HepG2 (cell line): ENCODE measurements around the gene FRMD1. TPM values are rescaled to one million over a fixed set of nuclear protein-coding genes. Genes with fewer than 3 reads are reported as not detected.

ENCODE experiments used
- ATAC-seq: fragments of 200-7000 bp; cut with Tn5 transposase; 3 replicates; pipeline ENCODE4 v1.9.1; 2020; ENCODE audit warnings: mild to moderate bottlenecking, moderate library complexity
- BruUV-seq: library from RNA; stranded (reverse); fragments of 400-500 nt; replicated peaks from 2 replicates; lab custom pipeline; 2021; lab: Mats Ljungman, UMichigan
- CTCF ChIA-PET: fragments of 300-600 bp; formaldehyde crosslinking; extraction: SDS; loops from one replicate; lab custom pipeline; 2021; ENCODE audit warnings: low total read pairs, inconsistent platforms, low intra/inter-chr PET ratio; lab: Yijun Ruan, JAX
- POLR2A ChIA-PET: fragments of 350-600 bp; sonication (Branson Sonifier 250); formaldehyde crosslinking; loops from one replicate; lab custom pipeline; 2020; ENCODE audit warnings: antibody characterized with exemption, inconsistent platforms; lab: Yijun Ruan, JAX
- DNase-seq: peaks from one replicate; pipeline ENCODE4 v3.0.0-alpha.2; 2015; ENCODE audit warnings: low spot score
- FAIRE-seq: peaks from 3 replicates; lab custom pipeline; 2011; peaks lifted over from hg19 to GRCh38; lab: Jason Lieb, UNC
- H2AFZ ChIP-seq: one replicate; pipeline ENCODE4 v1.6.1; 2011; ENCODE audit warnings: low read length, inconsistent platforms
- H3K27ac ChIP-seq: fragments of 300-600 bp; 3 replicates; pipeline ENCODE4 v1.8.0; 2011; ENCODE audit warnings: mixed run types, mild to moderate bottlenecking, mixed read lengths, low read length, inconsistent platforms; ENCODE audit not compliant: insufficient read depth; ENCODE audit errors: extremely low read length
- H3K27me3 ChIP-seq, 2 experiments: fragments of 200-600 bp in 1 of 2; 2 replicates in 1 of 2; 3 replicates in 1 of 2; pipeline versions ENCODE4 v1.6.0 to v1.8.0; 2011; ENCODE audit warnings: low read length in 2 of 2, mild to moderate bottlenecking in 2 of 2, moderate library complexity in 2 of 2, inconsistent platforms in 1 of 2; ENCODE audit not compliant: insufficient read depth in 2 of 2, control insufficient read depth in 1 of 2
- H3K36me3 ChIP-seq, 2 experiments: fragments of 200-600 bp in 1 of 2; replicated peaks in 1 of 2; 2 replicates in 1 of 2; 3 replicates in 1 of 2; pipeline versions ENCODE4 v1.5.1 to v1.8.0; 2011; ENCODE audit warnings: low read length in 2 of 2, inconsistent platforms in 1 of 2; ENCODE audit not compliant: insufficient read depth in 2 of 2, control insufficient read depth in 1 of 2
- H3K4me1 ChIP-seq: 2 replicates; pipeline ENCODE4 v1.5.1; 2012; ENCODE audit warnings: low read length, inconsistent platforms; ENCODE audit not compliant: insufficient read depth
- H3K4me2 ChIP-seq: 2 replicates; pipeline ENCODE4 v1.6.0; 2011; ENCODE audit warnings: low read depth, low read length, inconsistent platforms
- H3K4me3 ChIP-seq, 3 experiments: fragments of 200-600 bp in 1 of 3; sonication (generic), shearing (Covaris generic) in 1 of 3; replicated peaks in 1 of 3; 2 replicates each; pipeline ENCODE4 v1.5.1; 2011 to 2016; ENCODE audit warnings: low read length in 3 of 3, inconsistent platforms in 2 of 3, low read depth in 2 of 3, mild to moderate bottlenecking in 2 of 3, control low read depth in 1 of 3, mixed read lengths in 1 of 3; ENCODE audit not compliant: insufficient read depth in 1 of 3
- H3K79me2 ChIP-seq: one replicate; pipeline ENCODE4 v1.6.1; 2011; ENCODE audit warnings: low read length, inconsistent platforms; ENCODE audit not compliant: insufficient read depth
- H3K9ac ChIP-seq: 2 replicates; pipeline ENCODE4 v1.6.0; 2011; ENCODE audit warnings: mild to moderate bottlenecking, low read depth, low read length, inconsistent platforms; ENCODE audit not compliant: insufficient read depth
- H3K9me3 ChIP-seq: 2 replicates; pipeline ENCODE4 v1.5.1; 2012; ENCODE audit warnings: mild to moderate bottlenecking, low read length
- H4K20me1 ChIP-seq: 2 replicates; pipeline ENCODE4 v1.6.0; 2011; ENCODE audit warnings: inconsistent platforms, mild to moderate bottlenecking, low read length, moderate library complexity; ENCODE audit not compliant: insufficient read depth
- HNRNPL ChIP-seq: fragments of 200-400 bp; formaldehyde crosslinking; IDR thresholded peaks from 2 replicates; pipeline ENCODE4 v1.6.1; 2017; ENCODE audit warnings: mild to moderate bottlenecking, low read depth, low read length
- KMT2B ChIP-seq: IDR thresholded peaks from 2 replicates; pipeline ENCODE4 v1.6.1; 2016; ENCODE audit warnings: missing genetic modification reagents, missing compliant biosample characterization
- REXO4 ChIP-seq: sonication (generic); formaldehyde crosslinking; IDR thresholded peaks from 2 replicates; pipeline ENCODE4 v1.8.0; 2022; ENCODE audit warnings: missing genetic modification reagents, mild to moderate bottlenecking, borderline replicate concordance
- TARDBP ChIP-seq: sonication (generic); formaldehyde crosslinking; IDR thresholded peaks from 2 replicates; pipeline ENCODE4 v1.8.0; 2022; ENCODE audit warnings: mild to moderate bottlenecking, missing genetic modification reagents
- TBP ChIP-seq: sonication (generic); formaldehyde crosslinking; IDR thresholded peaks from 2 replicates; pipeline ENCODE4 v1.5.0; 2020; ENCODE audit warnings: missing genetic modification reagents
- ZBTB38 ChIP-seq: sonication (generic); formaldehyde crosslinking; IDR thresholded peaks from 2 replicates; pipeline ENCODE4 v1.5.1; 2020; ENCODE audit warnings: mild to moderate bottlenecking, missing genetic modification reagents
- ZBTB46 ChIP-seq: sonication (generic); formaldehyde crosslinking; IDR thresholded peaks from 2 replicates; pipeline ENCODE4 v1.4.0; 2020; ENCODE audit warnings: mild to moderate bottlenecking, missing genetic modification reagents, borderline replicate concordance
- ZNF660 ChIP-seq: sonication (generic); formaldehyde crosslinking; IDR thresholded peaks from 2 replicates; pipeline ENCODE4 v1.5.1; 2020; ENCODE audit warnings: mild to moderate bottlenecking, low read depth, missing genetic modification reagents, borderline replicate concordance
- ZNF703 ChIP-seq: sonication (generic); formaldehyde crosslinking; IDR thresholded peaks from 2 replicates; pipeline ENCODE4 v1.5.1; 2020; ENCODE audit warnings: missing genetic modification reagents, mild to moderate bottlenecking, moderate library complexity, borderline replicate concordance
- WGBS: methylation state at CpG from one replicate; pipeline ENCODE4 v1.1.6; 2017; ENCODE audit warnings: low lambda C conversion rate; 5-methylcytosine and 5-hydroxymethylcytosine counted together
- in situ Hi-C: cut with HindIII; loops from 2 replicates; pipeline ENCODE4 v1.10.0; 2017; ENCODE audit warnings: low pct_unique_long_range_greater_than_20kb; ENCODE audit not compliant: extremely low pct_ligation_motif_present
- intact Hi-C: fragments of 100-400 bp; cut with micrococcal nuclease; formaldehyde crosslinking; loops from one replicate; pipeline ENCODE4 v1.10.0; 2022; ENCODE audit not compliant: unreplicated experiment
- polyA plus RNA-seq, 8 experiments: library from polyadenylated mRNA; depleted of rRNA in 3 of 8; stranded (reverse) in 7 of 8; unstranded in 1 of 8; fragments of >200 nt; fragmentation: Illumina TruSeq in 4 of 8; extraction: Trizol in 4 of 8; gene quantifications; 2 replicates each; pipeline versions ENCODE4 v1.2.1 to v1.2.3, GENCODE V29; 2011 to 2016; ENCODE audit warnings: low read depth in 4 of 8, missing spikeins in 1 of 8, mixed read lengths in 1 of 8; ENCODE audit not compliant: insufficient read depth in 1 of 8
- total RNA-seq, 5 experiments: library from RNA; depleted of rRNA; stranded (reverse); fragments of >200 nt; fragmentation: Illumina TruSeq; extraction: Trizol; gene quantifications; 2 replicates each; pipeline ENCODE4 v1.2.3, GENCODE V29; 2016; ENCODE audit warnings: low read depth in 1 of 5
- TF ChIP-seq, protein P1 (sequence below): sonication (generic); formaldehyde crosslinking; IDR thresholded peaks from 2 replicates; pipeline ENCODE4 v1.5.1; 2020; ENCODE audit warnings: mild to moderate bottlenecking, missing genetic modification reagents, borderline replicate concordance
- TF ChIP-seq, protein P2 (sequence below): sonication (generic); formaldehyde crosslinking; IDR thresholded peaks from 2 replicates; pipeline ENCODE4 v1.8.0; 2023; ENCODE audit warnings: mild to moderate bottlenecking, missing genetic modification reagents

Gene FRMD1
- total and polyA plus RNA-seq, 2 of the 13 experiments (the other 11 are each of a cell fraction or from before 2014, with no cell fraction given) = 0.01 TPM; not detected in 1

DNA sequence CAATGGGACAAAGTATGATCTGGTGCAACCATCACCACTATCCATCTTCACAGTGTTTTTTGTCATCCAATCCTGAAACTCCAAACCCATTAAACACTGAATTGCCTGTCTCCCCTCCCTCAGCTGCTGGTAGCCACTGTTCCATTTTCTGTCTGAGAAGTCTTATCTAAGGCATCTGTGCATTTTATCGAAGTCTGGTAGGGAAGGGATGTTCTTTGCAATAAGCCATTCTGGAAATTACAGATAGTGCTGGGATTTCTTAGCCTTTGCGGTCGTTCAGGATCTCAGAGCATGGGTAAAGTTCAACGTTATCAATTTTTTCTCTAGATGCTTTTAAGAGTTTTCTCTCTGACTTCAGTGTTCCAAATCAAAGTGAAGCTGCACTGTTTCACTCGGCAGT, 57.4 kb downstream of the FRMD1 start (continued):
- TF ChIP-seq, protein P1, sequence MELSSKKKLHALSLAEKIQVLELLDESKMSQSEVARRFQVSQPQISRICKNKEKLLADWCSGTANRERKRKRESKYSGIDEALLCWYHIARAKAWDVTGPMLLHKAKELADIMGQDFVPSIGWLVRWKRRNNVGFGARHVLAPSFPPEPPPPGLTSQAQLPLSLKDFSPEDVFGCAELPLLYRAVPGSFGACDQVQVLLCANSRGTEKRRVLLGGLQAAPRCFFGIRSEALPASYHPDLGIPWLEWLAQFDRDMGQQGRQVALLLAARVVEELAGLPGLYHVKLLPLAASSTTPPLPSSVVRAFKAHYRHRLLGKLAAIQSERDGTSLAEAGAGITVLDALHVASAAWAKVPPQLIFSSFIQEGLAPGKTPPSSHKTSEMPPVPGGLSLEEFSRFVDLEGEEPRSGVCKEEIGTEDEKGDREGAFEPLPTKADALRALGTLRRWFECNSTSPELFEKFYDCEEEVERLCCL = no peak
- TF ChIP-seq TARDBP (CRISPR knock-in tag) = no peak
- no peak for TF ChIP-seq ZNF703
- no peak for TF ChIP-seq TBP

DNA sequence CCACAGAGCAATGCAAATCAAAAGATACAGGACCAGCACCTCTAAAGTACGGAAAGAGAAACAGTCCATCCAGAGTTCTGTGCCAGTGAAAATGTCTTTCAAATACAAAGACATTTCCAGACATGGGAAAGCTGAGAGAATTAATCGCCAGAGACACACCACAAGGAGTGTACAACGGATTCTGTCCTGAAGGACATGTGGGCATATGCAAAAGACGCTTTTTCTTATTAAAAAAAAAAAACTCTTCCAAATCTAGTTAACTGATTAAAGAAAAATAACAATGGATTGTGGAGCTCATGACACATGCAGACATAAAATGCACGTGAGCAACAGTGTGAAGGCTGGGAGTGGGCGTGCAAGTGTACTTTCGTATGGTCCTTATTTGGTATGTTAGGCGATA, 58.8 kb downstream of the FRMD1 start:
- WGBS = 67% methylated on average over 8 of the region's 8 CpGs
- Histone ChIP-seq H3K4me2 (no peak overlapping the region), H3K9ac (no peak overlapping the region), H2AFZ (no peak overlapping the region), H3K9me3 (no peaks in the 10 kb centered on the region)
- ATAC-seq = no peak
- in situ Hi-C loops = no loop called here
- BruUV-seq = no TSS peak
- intact Hi-C loops = no loop called here
- TF ChIP-seq HNRNPL (no peak), KMT2B (CRISPR knock-in tag) (no peak), REXO4 (CRISPR knock-in tag) (no peak), ZBTB38 (CRISPR knock-in tag) (no peak), ZBTB46 (CRISPR knock-in tag) (no peak), ZNF660 (CRISPR knock-in tag) (no peak)
- TF ChIP-seq, protein P2, sequence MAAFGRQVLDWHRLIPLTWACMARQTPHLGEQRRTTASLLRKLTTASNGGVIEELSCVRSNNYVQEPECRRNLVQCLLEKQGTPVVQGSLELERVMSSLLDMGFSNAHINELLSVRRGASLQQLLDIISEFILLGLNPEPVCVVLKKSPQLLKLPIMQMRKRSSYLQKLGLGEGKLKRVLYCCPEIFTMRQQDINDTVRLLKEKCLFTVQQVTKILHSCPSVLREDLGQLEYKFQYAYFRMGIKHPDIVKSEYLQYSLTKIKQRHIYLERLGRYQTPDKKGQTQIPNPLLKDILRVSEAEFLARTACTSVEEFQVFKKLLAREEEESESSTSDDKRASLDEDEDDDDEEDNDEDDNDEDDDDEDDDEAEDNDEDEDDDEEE = no peak
- TF ChIP-seq, all 625 proteins: peak for 0
- no peak for DNase-seq
- no peaks in the 10 kb centered on the region for H3K36me3 ChIP-seq
- no peaks in the 10 kb centered on the region for H4K20me1 ChIP-seq
- H3K4me3 ChIP-seq = no peak overlapping the region
- H3K27ac ChIP-seq = no peak overlapping the region
- ChIA-PET POLR2A (no interaction called here), CTCF (no interaction called here)
- H3K4me1 ChIP-seq = peaks cover 62% of the 10 kb centered on the region
- no peaks in the 10 kb centered on the region for H3K79me2 ChIP-seq
- no peak for FAIRE-seq
- peaks cover 0 to 16% of the 10 kb centered on the region in 2 experiments; a peak in 3 of 5 replicates for H3K27me3 ChIP-seq
